ENCODE measurements around the gene CACNG1. TPM values are rescaled to one million over a fixed set of nuclear protein-coding genes. Genes with fewer than 3 reads are reported as not detected.

Gene CACNG1, protein sequence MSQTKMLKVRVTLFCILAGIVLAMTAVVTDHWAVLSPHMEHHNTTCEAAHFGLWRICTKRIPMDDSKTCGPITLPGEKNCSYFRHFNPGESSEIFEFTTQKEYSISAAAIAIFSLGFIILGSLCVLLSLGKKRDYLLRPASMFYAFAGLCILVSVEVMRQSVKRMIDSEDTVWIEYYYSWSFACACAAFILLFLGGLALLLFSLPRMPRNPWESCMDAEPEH
- polyA plus RNA-seq (2012; ENCODE audit: missing spikeins), result not detected

DNA sequence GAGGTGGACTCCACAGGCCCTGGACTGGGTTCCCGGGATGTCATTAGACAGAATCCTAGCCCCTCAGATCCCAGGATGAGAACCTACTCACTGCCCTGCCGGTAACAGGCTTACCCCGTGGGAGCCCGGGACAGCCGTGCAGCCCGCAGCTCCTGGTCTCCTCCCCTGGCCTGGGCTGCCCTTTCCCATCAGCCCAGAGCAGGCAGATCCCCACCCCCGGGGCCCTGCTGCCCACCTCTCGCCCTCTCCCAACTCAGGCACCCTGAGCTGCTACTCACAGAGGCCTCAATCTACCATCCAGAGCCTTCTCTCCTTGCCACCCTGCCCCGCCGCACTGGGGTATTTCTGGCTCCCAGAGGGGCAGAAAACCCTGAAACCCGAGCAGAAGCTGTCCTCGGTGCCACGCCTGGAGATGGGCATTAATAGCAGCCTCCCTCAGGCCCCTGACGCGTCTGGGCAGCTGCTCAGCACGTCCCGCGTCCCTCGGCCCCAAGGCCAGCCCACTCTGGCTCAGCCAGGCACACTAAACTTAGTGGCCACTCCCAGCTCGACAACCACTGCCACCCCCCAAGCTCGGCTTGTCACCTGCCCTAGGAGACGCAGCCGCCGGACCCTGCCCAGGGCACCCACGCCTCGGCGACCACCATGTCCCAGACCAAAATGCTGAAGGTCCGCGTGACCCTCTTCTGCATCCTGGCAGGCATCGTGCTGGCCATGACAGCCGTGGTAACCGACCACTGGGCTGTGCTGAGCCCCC, at the start of gene CACNG1:
TSS of gene CACNG1 (plus strand) at position 539 of the 757 bp plus-strand sequence. CDS start at position 646, 107 bp downstream.
- TF ChIP-seq TAF1 (IDR thresholded peaks at IDR 0.05; ENCODE audit: borderline replicate concordance, low read depth, low read length) (no peak), POLR2AphosphoS5 (IDR thresholded peaks at IDR 0.05; ENCODE audit: low read depth, low read length) (no peak), POLR2A (IDR thresholded peaks at IDR 0.05; ENCODE audit: low read depth, low read length) (no peak)
- no peak for DNase-seq (ENCODE audit: insufficient read length)
- FAIRE-seq, result no peak

DNA sequence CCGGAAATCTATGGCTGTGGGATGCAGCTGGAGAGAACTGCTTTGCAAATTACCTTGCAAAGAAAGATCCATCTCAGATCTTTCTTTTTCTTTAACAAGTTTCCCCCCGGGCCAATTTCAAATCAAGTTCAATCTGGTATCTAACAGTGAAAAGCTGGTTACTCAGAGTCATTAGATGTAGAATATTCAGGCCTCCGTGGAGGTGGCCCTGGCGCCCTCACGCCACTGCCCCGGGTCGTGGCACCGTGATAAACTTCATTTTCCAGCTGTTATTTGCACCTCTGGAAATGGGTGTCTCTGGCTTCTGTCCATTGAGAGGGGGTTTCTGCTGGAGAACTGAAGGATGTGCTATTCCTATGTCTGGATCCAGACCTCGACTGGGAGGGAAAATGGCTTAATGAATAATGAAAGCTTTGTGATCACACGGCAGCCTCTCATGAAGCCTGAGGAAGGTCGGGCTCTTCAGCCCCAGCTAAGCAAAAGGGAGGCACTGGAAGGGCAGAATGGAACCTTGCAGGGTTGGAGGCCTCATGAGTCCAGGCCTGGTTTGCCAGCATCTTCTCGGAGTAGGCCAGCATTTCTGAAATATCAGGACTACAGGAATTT, 49.3 kb upstream of the CACNG1 start:
- TF ChIP-seq TAF1 (IDR thresholded peaks at IDR 0.05; ENCODE audit: borderline replicate concordance, low read depth, low read length), result no peak
- no peak for TF ChIP-seq POLR2A (IDR thresholded peaks at IDR 0.05; ENCODE audit: low read depth, low read length)
- no peak for TF ChIP-seq POLR2AphosphoS5 (IDR thresholded peaks at IDR 0.05; ENCODE audit: low read depth, low read length)
- no peak for FAIRE-seq
- no peak for DNase-seq (ENCODE audit: insufficient read length)

DNA sequence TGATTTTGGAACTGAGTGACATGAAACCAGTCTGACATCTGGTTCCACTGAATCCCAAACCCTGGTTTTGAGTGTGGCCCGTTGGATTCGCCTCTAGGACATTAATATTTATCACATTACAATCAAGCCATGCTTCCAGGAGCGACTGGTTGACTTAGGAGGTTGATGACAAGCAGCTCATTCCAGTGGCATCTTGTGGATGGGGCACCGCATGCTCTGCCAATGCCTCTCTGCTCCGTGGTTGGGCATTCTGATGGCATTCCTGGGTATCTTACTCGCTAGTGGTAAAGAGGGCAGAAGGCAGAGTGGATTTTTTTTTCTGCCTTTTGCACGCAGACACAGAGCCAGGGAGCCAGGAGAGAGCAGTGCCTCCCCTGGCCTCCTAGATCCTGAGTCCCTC, 48.4 kb upstream of the CACNG1 start:
- DNase-seq (ENCODE audit: insufficient read length), result no peak
- TF ChIP-seq POLR2AphosphoS5 (IDR thresholded peaks at IDR 0.05; ENCODE audit: low read depth, low read length) (no peak), TAF1 (IDR thresholded peaks at IDR 0.05; ENCODE audit: borderline replicate concordance, low read depth, low read length) (no peak), POLR2A (IDR thresholded peaks at IDR 0.05; ENCODE audit: low read depth, low read length) (no peak)
- FAIRE-seq, result no peak

DNA sequence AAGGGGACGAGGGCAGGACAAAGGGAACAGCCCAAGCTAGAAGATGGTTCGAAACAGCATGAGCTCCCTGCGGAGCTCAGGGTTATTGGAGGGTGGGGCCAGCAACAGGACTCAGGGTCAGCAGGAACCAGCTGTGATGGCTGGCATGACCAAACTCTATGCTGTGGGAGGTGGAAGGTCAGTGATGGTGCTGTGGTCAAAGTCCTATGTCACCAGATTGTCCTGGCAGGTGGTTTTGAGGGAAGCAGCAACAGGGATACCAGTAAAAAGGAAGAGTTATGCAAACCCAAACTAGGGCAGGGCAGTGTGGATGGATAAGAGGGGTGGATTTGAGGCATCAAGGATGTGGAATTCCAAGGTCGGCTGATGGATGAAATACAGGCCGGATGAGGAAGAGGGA, 47.4 kb upstream of the CACNG1 start:
- FAIRE-seq, result no peak
- no peak for DNase-seq (ENCODE audit: insufficient read length)
- TF ChIP-seq POLR2A (IDR thresholded peaks at IDR 0.05; ENCODE audit: low read depth, low read length) (no peak), POLR2AphosphoS5 (IDR thresholded peaks at IDR 0.05; ENCODE audit: low read depth, low read length) (no peak), TAF1 (IDR thresholded peaks at IDR 0.05; ENCODE audit: borderline replicate concordance, low read depth, low read length) (no peak)

DNA sequence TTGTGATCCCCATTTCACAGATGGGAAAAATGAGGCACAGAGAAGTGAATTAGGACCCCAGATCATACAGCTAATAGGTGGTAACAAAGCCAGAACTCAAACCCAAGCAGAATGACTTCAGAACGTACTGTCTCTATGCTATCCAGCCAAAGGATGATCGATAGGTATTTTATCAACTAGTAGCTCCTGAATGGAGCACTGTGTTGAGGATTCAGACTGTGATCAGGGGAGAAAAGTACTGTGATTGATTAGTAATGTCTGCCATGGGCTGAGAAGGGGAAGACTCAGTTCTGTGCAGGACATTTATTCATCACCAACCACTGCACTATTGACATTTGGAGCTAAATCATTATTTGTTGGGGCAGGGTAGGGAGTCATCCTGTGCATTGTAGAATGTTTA, 41.1 kb upstream of the CACNG1 start:
- DNase-seq (ENCODE audit: insufficient read length) (no peak), FAIRE-seq (no peak)
- TF ChIP-seq TAF1 (IDR thresholded peaks at IDR 0.05; ENCODE audit: borderline replicate concordance, low read depth, low read length) (no peak), POLR2A (IDR thresholded peaks at IDR 0.05; ENCODE audit: low read depth, low read length) (no peak), POLR2AphosphoS5 (IDR thresholded peaks at IDR 0.05; ENCODE audit: low read depth, low read length) (no peak)

DNA sequence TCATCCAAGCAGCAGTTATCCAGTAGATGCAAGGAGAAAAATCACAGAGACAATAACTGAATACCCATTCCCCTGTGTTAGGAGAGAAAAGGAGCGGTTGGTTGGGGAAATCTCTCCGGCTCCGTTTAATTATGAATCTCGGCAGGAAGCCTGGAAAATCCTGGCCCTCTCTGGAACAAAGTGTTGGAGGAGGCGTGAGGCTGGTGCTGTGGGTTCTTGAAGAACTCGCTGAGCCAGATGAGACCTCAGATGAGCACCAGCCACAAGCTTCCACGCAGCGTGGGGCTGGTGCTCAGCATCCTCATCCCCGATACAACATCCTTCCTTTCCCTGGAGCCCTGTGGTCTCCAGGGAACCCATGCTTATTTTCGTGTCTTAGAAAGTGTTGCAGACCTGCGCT, 40.2 kb upstream of the CACNG1 start:
- DNase-seq (ENCODE audit: insufficient read length) (no peak), FAIRE-seq (no peak)
- no peak for TF ChIP-seq POLR2A (IDR thresholded peaks at IDR 0.05; ENCODE audit: low read depth, low read length)
- no peak for TF ChIP-seq TAF1 (IDR thresholded peaks at IDR 0.05; ENCODE audit: borderline replicate concordance, low read depth, low read length)
- TF ChIP-seq POLR2AphosphoS5 (IDR thresholded peaks at IDR 0.05; ENCODE audit: low read depth, low read length), result no peak

DNA sequence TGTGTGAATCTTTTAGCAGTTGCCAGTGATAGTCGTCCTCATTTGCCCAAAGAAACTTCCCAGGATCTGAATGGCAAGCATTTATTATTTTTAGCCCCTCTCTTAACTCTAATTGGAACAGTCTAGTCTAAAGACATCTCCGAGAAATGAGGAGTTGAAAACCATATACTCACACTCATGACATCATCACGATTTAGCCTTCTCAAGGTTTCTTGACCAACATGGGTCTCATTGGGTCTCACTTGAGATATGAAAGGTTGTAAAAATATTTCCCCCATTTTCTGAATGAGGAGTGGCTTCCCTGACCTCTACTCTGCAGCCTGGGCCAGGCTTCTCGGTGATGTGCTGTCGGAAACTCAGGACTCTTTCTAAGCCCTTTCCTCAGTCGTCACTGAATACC, 37.1 kb upstream of the CACNG1 start:
- TF ChIP-seq POLR2AphosphoS5 (IDR thresholded peaks at IDR 0.05; ENCODE audit: low read depth, low read length), result no peak
- TF ChIP-seq TAF1 (IDR thresholded peaks at IDR 0.05; ENCODE audit: borderline replicate concordance, low read depth, low read length), result no peak
- TF ChIP-seq POLR2A (IDR thresholded peaks at IDR 0.05; ENCODE audit: low read depth, low read length), result no peak
- FAIRE-seq (no peak), DNase-seq (ENCODE audit: insufficient read length) (no peak)

DNA sequence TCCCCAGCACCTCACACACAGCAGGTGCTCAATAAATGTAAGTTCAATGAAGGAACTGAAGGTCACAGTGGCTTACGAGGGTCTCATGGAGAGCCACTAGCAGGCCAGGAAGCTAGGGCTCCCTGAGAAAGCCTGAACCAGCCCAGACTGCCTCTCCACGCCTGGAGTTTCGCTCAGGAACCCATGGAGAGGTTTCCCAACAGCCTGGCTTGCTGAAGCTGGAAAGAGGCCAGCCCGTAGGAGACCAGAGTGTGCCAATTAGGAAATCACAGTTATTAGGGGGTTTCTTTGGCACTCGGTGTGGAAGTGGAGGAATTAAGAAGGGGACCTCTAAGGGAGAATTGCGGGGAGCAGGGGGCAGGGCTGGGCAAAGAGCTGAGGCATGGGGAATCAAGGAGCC, 36.3 kb upstream of the CACNG1 start:
- no peak for TF ChIP-seq POLR2A (IDR thresholded peaks at IDR 0.05; ENCODE audit: low read depth, low read length)
- DNase-seq (ENCODE audit: insufficient read length) (no peak), FAIRE-seq (no peak)

DNA sequence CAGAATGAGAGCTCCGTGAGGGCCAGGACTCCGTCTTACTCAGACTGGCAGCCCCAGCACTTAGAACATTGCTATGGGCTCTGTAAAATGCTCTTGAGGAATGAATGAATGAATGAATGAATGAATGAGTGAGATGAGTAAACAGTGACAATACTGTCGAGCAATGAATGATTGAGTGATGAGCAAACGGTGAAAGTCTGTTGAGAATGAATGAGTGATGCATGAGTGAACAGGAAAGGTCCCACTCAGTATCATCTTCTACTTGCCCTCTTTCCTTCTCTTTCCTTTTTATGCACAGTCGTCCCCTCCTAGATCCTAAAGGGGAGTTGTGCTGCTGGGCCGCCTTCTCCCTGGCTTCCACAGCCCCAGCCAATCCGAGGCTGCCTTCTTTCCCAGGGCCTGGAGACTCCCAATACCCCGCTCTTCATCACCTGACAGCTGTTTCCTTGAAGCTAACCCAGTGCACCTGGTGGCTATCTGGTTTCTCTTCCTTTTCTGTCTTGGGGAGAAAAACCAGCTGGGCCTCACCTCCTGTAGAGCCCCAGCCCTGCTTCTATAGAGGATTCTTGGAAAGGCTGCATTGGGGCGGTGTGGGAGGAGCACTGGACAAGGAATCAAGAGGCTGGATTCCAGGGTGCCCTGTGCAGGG, 32.7 kb upstream of the CACNG1 start:
- FAIRE-seq (no peak), DNase-seq (ENCODE audit: insufficient read length) (no peak)
- no peak for TF ChIP-seq POLR2A (IDR thresholded peaks at IDR 0.05; ENCODE audit: low read depth, low read length)
- no peak for TF ChIP-seq POLR2AphosphoS5 (IDR thresholded peaks at IDR 0.05; ENCODE audit: low read depth, low read length)
- no peak for TF ChIP-seq TAF1 (IDR thresholded peaks at IDR 0.05; ENCODE audit: borderline replicate concordance, low read depth, low read length)

DNA sequence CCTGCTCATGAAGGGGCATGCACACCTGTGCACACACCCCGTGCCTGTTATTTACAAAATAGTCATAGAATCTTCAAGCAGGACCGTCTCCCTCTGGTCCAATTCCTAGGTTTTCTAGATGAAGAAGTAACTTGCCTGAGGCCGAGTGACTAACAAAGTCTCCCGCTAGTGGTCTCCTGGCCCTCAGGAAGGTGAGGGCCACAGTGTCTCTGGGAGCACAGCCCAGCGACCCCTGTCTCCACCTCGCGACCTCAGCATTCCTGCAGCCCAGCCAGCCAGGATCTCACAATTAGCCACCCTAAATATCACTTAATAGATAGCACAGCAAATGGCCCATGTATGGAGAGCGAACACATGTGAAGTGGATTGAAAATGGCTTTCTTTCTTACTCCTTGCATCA, 30.5 kb upstream of the CACNG1 start:
- DNase-seq (ENCODE audit: insufficient read length), result no peak
- TF ChIP-seq POLR2AphosphoS5 (IDR thresholded peaks at IDR 0.05; ENCODE audit: low read depth, low read length), result no peak
- no peak for TF ChIP-seq TAF1 (IDR thresholded peaks at IDR 0.05; ENCODE audit: borderline replicate concordance, low read depth, low read length)
- TF ChIP-seq POLR2A (IDR thresholded peaks at IDR 0.05; ENCODE audit: low read depth, low read length), result no peak
- FAIRE-seq, result no peak

DNA sequence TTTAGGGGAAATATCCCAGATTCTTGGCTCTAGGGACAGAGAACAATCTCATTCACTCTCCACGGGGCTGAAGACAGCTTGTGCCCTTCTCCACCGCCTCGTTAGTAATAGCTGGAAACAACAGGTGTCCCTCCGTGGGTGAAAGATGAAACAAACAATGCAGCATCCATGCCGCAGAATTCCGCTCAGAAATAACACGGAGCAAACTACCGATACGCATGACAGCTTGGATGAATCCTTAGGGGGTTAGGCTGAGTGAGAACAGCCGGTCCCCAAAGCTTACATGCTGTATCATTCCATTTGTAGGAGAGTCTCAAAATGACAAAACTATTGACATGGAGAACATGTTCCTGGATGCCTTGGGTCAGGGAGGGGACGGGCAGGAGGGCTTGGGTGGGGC, 29.4 kb upstream of the CACNG1 start:
- TF ChIP-seq POLR2A (IDR thresholded peaks at IDR 0.05; ENCODE audit: low read depth, low read length) (no peak), TAF1 (IDR thresholded peaks at IDR 0.05; ENCODE audit: borderline replicate concordance, low read depth, low read length) (no peak), POLR2AphosphoS5 (IDR thresholded peaks at IDR 0.05; ENCODE audit: low read depth, low read length) (no peak)
- FAIRE-seq (no peak), DNase-seq (ENCODE audit: insufficient read length) (no peak)
